Measurements from ENCODE around the gene CELF1.

The CELF1 gene

GRCh38 chr11:47418454-47419259, 134.3 kb downstream of the CELF1 start:
- H3K4me3 ChIP-seq (ENCODE audit: low read depth in 1 of 2, low read length in 1 of 2) = no peak overlapping the region
- H3K4me1 ChIP-seq (ENCODE audit: control insufficient read depth in 1 of 2, insufficient read depth in 1 of 2, low read depth in 1 of 2, low read length in 1 of 2) = no peaks in the 10 kb centered on the region
- H3K9me3 ChIP-seq = no peaks in the 10 kb centered on the region
- H3K27ac ChIP-seq = no peak overlapping the region
- H3K36me3 ChIP-seq = peaks cover 76% of the 10 kb centered on the region
- H3K27me3 ChIP-seq = no peaks in the 10 kb centered on the region
- no peak for TF ChIP-seq CTCF (IDR thresholded peaks at IDR 0.05)

GRCh38 chr11:47417712-47418111, 135.2 kb downstream of the CELF1 start:
- Histone ChIP-seq H3K27me3 (no peaks in the 10 kb centered on the region), H3K36me3 (peaks cover 76% of the 10 kb centered on the region), H3K27ac (no peak overlapping the region), H3K4me3 (ENCODE audit: low read depth in 1 of 2, low read length in 1 of 2) (no peak overlapping the region), H3K9me3 (no peaks in the 10 kb centered on the region), H3K4me1 (ENCODE audit: control insufficient read depth in 1 of 2, insufficient read depth in 1 of 2, low read depth in 1 of 2, low read length in 1 of 2) (no peaks in the 10 kb centered on the region)
- TF ChIP-seq CTCF (IDR thresholded peaks at IDR 0.05) = no peak

GRCh38 chr11:47415949-47416472, 136.9 kb downstream of the CELF1 start:
- no peaks in the 10 kb centered on the region for H3K9me3 ChIP-seq
- no peak overlapping the region for H3K4me3 ChIP-seq (ENCODE audit: low read depth in 1 of 2, low read length in 1 of 2)
- no peak overlapping the region for H3K27ac ChIP-seq
- peaks cover 0 to 6% of the 10 kb centered on the region in 2 experiments for H3K4me1 ChIP-seq (ENCODE audit: control insufficient read depth in 1 of 2, insufficient read depth in 1 of 2, low read depth in 1 of 2, low read length in 1 of 2)
- no peaks in the 10 kb centered on the region for H3K27me3 ChIP-seq
- no peak for TF ChIP-seq CTCF (IDR thresholded peaks at IDR 0.05)
- peaks cover 70% of the 10 kb centered on the region for H3K36me3 ChIP-seq
